Inflammatory macrophage treated with lipopolysaccharide for 4 hours (primary cell): ENCODE measurements around the gene DCUN1D5.

Source experiments
- DNase-seq: peaks from one replicate; pipeline ENCODE4 v3.0.0-alpha.2; 2020

DCUN1D5 gene

GRCh38 chr11:103053997-103054396 is 38.0 kb downstream of the DCUN1D5 start:
- DNase-seq, result no peak

GRCh38 chr11:103051981-103052380 is 40.0 kb downstream of the DCUN1D5 start:
- no peak for DNase-seq

- no peak for DNase-seq
Observed at GRCh38 chr11:103051151-103051801, 40.7 kb downstream of the DCUN1D5 start.

GRCh38 chr11:103050351-103050750 is 41.6 kb downstream of the DCUN1D5 start:
- DNase-seq, result no peak

GRCh38 chr11:103047837-103048236 is 44.1 kb downstream of the DCUN1D5 start:
- DNase-seq, result no peak

- peak; percentile 63 for DNase-seq
Observed at GRCh38 chr11:103043826-103044678, 47.9 kb downstream of the DCUN1D5 start.

- DNase-seq, result no peak
Observed at GRCh38 chr11:103042161-103042560, 49.8 kb downstream of the DCUN1D5 start.

GRCh38 chr11:103035791-103036434 is 56.0 kb downstream of the DCUN1D5 start:
- peak; percentile 92 for DNase-seq

- no peak for DNase-seq
Observed at GRCh38 chr11:103035216-103035615, 56.7 kb downstream of the DCUN1D5 start.

GRCh38 chr11:103031834-103032233 is 60.1 kb downstream of the DCUN1D5 start:
- peak; percentile 7 for DNase-seq

- DNase-seq, result no peak
Observed at GRCh38 chr11:103029401-103029800, 62.6 kb downstream of the DCUN1D5 start.

- peak; percentile 61 for DNase-seq
Observed at GRCh38 chr11:103028304-103029020, 63.5 kb downstream of the DCUN1D5 start.

GRCh38 chr11:103024086-103024485 is 67.9 kb downstream of the DCUN1D5 start:
- no peak for DNase-seq

GRCh38 chr11:103016031-103016430 is 75.9 kb downstream of the DCUN1D5 start:
- no peak for DNase-seq

- DNase-seq, result no peak
Observed at GRCh38 chr11:103013421-103013820, 78.5 kb downstream of the DCUN1D5 start.
